Limb (tissue), 2 donors: ENCODE results near the gene UPB1.

Source experiments
- DNase-seq, 2 donors: peaks; one replicate each; pipeline ENCODE4 v3.0.0-alpha.2; 2016; ENCODE audit errors: extremely low spot score in 2 of 2

Gene UPB1

GRCh38 chr22:24503843-24504338 is 8.8 kb downstream of the UPB1 start:
- no peak for DNase-seq

- DNase-seq, result no peak
Observed at GRCh38 chr22:24504540-24504939, 9.4 kb downstream of the UPB1 start.

- no peak for DNase-seq
Observed at GRCh38 chr22:24504956-24505736, 10.0 kb downstream of the UPB1 start.

DNA sequence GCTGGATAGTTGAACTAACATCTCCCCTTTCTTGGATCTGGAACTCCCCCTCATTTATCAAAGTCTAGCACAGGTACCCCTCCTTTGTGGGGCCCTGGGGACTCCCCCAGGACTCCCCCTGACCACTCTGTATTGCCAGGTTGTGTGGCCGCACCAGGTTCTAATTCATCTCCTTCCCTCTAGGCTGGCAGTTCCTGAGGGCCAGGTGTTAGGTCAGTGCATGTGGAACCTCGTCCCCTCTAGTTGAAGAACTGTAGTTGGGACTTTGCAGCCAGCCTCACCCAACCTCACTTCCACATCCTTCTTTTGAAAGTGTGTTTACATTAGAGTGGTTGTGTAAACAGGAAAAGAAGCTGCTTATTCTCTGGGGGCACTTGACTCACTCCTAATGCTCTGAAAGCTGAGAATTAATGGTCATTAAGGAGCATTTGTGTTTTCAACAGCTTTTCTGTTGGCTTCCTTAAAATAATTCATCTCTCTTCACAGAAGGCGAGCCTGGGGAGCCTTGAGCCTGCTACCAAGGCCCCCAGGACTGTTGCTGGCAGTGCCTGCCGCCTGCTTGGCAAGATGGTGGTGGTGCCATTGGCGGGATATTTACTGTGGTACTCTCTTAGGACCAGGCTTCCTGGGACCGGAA is 11.8 kb downstream of the UPB1 start:
- DNase-seq, result no peak

GRCh38 chr22:24507716-24508115 is 12.6 kb downstream of the UPB1 start:
- DNase-seq, result no peak

- DNase-seq, result no peak
Observed at GRCh38 chr22:24510637-24511625, 15.8 kb downstream of the UPB1 start.

- DNase-seq, result no peak
Observed at GRCh38 chr22:24512043-24512442, 16.9 kb downstream of the UPB1 start.

DNA sequence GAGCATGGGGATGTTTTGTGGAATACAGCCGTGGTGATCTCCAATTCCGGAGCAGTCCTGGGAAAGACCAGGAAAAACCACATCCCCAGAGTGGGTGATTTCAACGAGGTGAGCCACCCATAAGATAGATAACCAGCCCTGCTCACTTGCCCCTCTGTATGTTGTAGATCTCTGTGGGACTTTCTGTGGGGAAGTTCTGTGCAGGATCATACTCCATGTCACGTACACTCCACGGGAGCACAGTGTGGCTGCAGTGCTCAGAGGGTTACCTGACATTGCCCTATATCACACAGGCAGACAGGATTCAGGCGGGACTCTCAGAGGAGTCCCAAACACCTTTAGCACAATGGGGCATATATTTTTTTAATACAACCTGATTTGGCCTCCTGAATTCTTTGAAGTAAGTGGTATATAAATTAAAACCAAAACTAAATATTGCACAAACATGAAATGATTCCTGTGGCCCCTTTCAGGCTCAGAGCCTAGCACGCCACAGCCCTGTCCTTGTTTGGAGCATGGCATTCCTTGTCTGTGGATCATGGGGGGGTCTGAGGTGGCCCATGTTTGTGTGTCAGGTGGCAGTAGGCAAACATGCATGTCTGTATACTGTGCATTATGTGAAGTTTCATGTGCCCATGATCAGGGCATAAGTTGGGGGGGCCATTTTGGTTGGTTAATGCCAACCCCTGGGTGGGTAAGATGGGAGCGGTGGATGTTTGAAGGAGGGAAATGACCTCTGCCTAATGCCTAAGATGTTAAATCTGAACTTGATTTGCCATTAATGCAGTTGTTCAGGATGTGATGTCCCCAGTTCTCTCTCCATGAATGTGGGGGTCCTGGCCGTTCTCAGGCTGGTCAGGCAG is 18.5 kb downstream of the UPB1 start:
- DNase-seq, result no peak

GRCh38 chr22:24514241-24515026 is 19.3 kb downstream of the UPB1 start:
- DNase-seq, result no peak

- DNase-seq, result no peak
Observed at GRCh38 chr22:24515027-24515338, 19.9 kb downstream of the UPB1 start.

- peak; percentile 56 to 71 for DNase-seq
Observed at GRCh38 chr22:24516301-24516737, 21.2 kb downstream of the UPB1 start.

DNA sequence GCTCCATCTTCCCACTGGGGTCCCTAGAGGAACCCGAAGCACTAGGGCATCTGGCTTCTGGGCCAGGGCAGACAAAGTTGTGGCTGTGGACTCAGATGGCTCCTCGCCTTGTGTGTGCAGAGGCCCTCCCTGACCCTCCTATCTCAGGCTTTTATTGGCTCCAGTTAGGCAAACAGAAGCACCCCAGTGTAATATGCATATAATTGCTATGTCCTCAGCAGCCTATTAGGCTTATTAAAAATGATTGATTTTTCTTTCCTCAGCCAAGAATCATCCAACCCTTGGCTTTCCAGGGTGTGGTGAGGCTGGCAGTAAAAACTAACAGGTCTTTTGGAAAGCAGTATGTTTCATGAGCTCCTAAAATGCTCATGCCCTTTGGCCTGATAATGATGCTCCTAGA is 22.3 kb downstream of the UPB1 start:
- DNase-seq, result no peak

DNA sequence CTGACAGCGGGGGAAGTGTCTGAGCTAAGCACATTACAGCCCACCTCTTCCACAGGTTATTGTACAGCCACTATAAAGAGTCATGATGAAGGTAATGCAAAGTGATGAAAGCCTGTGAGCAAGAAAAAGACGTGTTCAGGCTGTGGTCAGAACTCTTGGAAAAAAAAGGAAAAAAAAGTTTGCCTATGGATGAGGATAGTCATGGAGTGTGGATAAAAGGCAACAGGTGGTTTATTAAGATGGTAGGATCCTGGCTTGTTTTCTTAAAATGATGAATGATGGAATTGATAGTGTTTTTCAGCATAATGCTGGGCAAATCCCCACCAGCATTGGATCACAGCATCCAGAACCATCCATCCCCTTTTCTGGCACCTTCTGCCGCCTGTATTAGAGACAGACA is 23.1 kb downstream of the UPB1 start:
- no peak for DNase-seq

GRCh38 chr22:24518771-24519485 is 23.8 kb downstream of the UPB1 start:
- no peak for DNase-seq

DNA sequence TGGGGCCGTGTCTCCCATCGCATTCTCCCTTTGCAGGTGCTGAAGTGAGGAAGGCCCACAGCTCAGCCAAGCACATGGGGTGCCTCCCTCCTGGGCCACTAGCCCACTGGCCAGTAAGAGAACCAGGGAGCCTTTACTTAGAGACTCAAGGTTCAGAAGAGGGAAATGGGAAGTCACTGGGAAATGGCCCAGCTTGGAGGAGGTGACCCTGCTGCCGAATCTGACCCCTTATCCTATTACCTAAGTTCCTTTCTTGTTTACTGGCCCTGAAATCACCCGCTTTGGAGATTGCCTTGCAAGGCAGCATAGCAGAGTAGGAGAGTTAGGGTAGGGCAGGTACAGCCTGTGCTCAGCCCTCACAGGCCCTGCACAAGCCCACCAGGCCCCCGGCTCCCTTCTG is 24.4 kb downstream of the UPB1 start:
- no peak for DNase-seq

DNA sequence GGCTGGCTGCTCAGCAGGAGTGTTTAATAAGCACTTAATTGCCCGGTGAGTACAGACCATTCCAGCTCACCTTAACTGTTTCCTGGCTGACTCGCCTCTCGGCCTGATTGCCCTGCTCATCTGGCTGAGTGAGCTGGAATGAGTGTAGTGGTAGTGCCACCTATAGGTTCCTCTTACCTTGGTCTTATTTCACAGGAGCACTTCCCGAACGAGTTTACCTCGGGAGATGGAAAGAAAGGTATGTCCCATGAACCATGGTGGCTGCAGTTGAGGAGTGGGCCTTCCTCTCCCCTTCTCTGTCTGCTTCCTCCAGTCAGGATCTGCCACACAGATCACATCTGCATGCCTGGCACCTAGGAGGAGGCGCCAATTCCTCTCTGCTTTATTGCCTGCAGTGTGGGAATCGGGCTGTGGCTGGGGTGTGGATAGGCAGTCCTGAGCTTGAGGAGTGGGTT is 26.7 kb downstream of the UPB1 start:
- DNase-seq, result peak; percentile 38 to 48

DNA sequence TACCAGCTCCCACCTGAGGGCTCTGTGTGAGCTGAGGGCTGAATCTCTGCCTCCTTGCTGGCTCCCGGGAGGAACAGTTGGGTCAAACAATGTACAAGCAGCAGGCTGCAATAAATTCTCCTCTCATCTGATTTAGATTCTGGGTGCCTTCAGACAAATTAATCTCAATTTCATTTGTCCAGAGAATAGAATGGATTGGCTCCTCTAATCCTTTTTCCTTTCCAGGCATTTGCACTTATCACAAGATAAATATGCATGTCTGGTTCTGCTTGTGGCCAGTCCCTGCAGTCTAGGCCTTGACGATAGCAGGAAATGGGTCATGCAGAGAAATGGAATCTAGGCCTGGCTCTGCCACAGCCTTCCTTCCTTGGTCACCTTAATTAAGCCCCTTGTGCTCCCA is 28.7 kb downstream of the UPB1 start:
- DNase-seq, result no peak

- peak; percentile 33 to 71 for DNase-seq
Observed at GRCh38 chr22:24525416-24526037, 30.4 kb downstream of the UPB1 start.

DNA sequence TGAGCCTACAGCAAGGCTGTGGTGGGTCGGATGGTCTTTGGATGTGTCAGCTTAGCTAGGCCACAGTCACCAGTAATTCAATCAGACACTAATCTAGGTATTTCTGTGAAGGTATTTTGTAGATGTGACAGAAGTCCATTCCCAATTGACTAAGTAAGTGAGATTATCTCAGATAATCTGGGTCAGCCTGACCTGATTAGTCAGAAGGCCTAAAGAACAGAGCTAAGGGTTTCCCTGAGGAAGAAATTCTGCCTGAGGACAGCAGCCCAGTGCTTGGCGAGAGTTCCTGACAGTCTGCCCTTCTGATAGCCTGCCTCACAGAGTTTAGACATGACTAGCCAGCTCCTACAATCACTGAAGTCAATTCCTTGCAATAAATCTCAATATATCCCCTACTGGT is 31.1 kb downstream of the UPB1 start:
- DNase-seq, result no peak
